Osteocyte (in vitro differentiated cells): ENCODE results near the gene PXK. TPM values are rescaled to one million over a fixed set of nuclear protein-coding genes. Genes with fewer than 3 reads are reported as not detected.
"Not testable (repeated sequence)": the region's sequence is repeated elsewhere in the genome, so short reads cannot be mapped to it uniquely, and the experiment has no call there.

Experiments used
- DNase-seq: peaks from one replicate; pipeline ENCODE4 v3.0.0; 2021; ENCODE audit warnings: mixed read lengths; ENCODE audit not compliant: unreplicated experiment; ENCODE audit errors: extremely low spot score
- H3K27ac Mint-ChIP-seq: one replicate; pipeline ENCODE4 v1.8.0; 2021; ENCODE audit warnings: mild to moderate bottlenecking, mixed read lengths; ENCODE audit not compliant: unreplicated experiment
- H3K27me3 Mint-ChIP-seq: one replicate; pipeline ENCODE4 v1.8.0; 2021; ENCODE audit warnings: mixed read lengths; ENCODE audit not compliant: unreplicated experiment
- H3K36me3 Mint-ChIP-seq: one replicate; pipeline ENCODE4 v1.8.0; 2021; ENCODE audit warnings: mixed read lengths; ENCODE audit not compliant: unreplicated experiment
- H3K4me1 Mint-ChIP-seq: one replicate; pipeline ENCODE4 v1.8.0; 2021; ENCODE audit warnings: mixed read lengths; ENCODE audit not compliant: unreplicated experiment
- H3K4me3 Mint-ChIP-seq: one replicate; pipeline ENCODE4 v1.8.0; 2021; ENCODE audit warnings: mild to moderate bottlenecking, moderate library complexity, mixed read lengths; ENCODE audit not compliant: unreplicated experiment
- H3K9me3 Mint-ChIP-seq: one replicate; pipeline ENCODE4 v1.8.0; 2021; ENCODE audit warnings: mixed read lengths; ENCODE audit not compliant: unreplicated experiment
- CTCF ChIP-seq: fragments of 200-600 bp; sonication (generic); IDR thresholded peaks from 2 replicates; pipeline ENCODE4 v1.5.0; 2021; ENCODE audit warnings: antibody characterized with exemption, mild to moderate bottlenecking, moderate library complexity
- total RNA-seq: library from RNA; stranded (reverse); gene quantifications from 2 replicates; pipeline ENCODE4 v1.2.1, GENCODE V29; 2021

Gene PXK
- total RNA-seq, 1 donor from 2014 or later, result 39.1 TPM

- no peaks in the 10 kb centered on the region for H3K9me3 Mint-ChIP-seq
- H3K27ac Mint-ChIP-seq, result peak overlapping the region; percentile 98
- H3K4me1 Mint-ChIP-seq, result peaks cover 48% of the 10 kb centered on the region
- H3K4me3 Mint-ChIP-seq, result peak overlapping the region; percentile 99
- no peaks in the 10 kb centered on the region for H3K27me3 Mint-ChIP-seq
- H3K36me3 Mint-ChIP-seq, result peaks cover 10% of the 10 kb centered on the region
- no peak for DNase-seq
- TF ChIP-seq CTCF, result no peak
These were observed 2.9 kb downstream of the PXK start for GRCh38 chr3:58335652-58335947.

GRCh38 chr3:58336135-58336882, 3.6 kb downstream of the PXK start:
- H3K9me3 Mint-ChIP-seq, result no peaks in the 10 kb centered on the region
- peaks cover 13% of the 10 kb centered on the region for H3K36me3 Mint-ChIP-seq
- H3K27ac Mint-ChIP-seq, result peak overlapping the region; percentile 98
- H3K27me3 Mint-ChIP-seq, result no peaks in the 10 kb centered on the region
- no peak for DNase-seq
- H3K4me1 Mint-ChIP-seq, result peaks cover 50% of the 10 kb centered on the region
- H3K4me3 Mint-ChIP-seq, result peak overlapping the region; percentile 16
- no peak for TF ChIP-seq CTCF

- Mint-ChIP-seq H3K4me1 (peaks cover 44% of the 10 kb centered on the region), H3K9me3 (no peaks in the 10 kb centered on the region), H3K36me3 (peaks cover 13% of the 10 kb centered on the region), H3K27me3 (no peaks in the 10 kb centered on the region), H3K4me3 (no peak overlapping the region), H3K27ac (peak overlapping the region; percentile 31)
- no peak for TF ChIP-seq CTCF
- DNase-seq, result no peak
These were observed 4.5 kb downstream of the PXK start for GRCh38 chr3:58337190-58337589.

GRCh38 chr3:58339146-58339545, 6.5 kb downstream of the PXK start:
- peaks cover 17% of the 10 kb centered on the region for H3K36me3 Mint-ChIP-seq
- H3K9me3 Mint-ChIP-seq, H3K27me3 Mint-ChIP-seq, DNase-seq, H3K27ac Mint-ChIP-seq, H3K4me3 Mint-ChIP-seq: not testable (repeated sequence)
- H3K4me1 Mint-ChIP-seq, result peaks cover 35% of the 10 kb centered on the region

DNA sequence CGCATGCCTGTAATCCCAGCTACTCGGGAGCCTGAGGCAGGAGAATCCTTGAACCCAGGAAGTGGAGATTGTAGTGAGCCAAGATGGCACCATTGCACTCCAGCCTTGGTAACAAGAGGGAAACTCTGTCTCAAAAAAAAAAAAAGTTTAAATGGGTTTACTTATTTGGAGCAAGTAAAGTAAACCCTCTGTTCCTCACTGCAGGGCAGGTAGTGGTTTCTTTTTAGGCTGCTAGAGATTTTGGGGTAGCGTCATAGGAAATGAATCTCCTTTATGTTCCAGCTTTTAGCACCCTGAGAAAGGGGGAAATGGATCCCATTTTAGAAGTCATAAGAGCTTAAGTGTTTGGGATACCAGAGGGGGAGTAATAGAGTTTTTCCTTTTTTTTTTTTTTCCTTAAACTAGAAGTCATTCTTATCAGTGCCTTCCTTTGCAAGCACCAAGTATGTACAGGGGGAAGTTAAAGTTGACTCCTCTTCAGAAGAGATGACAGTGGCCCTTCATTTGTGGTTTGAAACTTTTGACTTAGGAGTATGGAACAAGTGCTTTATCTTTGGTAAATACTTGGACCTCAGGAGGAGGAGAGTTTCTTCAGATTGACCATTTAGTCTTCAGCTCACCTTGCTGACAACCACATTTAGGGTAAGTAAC, 8.0 kb downstream of the PXK start:
- no peak for TF ChIP-seq CTCF
- Mint-ChIP-seq H3K27ac (no peak overlapping the region), H3K9me3 (no peaks in the 10 kb centered on the region), H3K4me3 (no peak overlapping the region), H3K4me1 (peaks cover 22% of the 10 kb centered on the region), H3K27me3 (no peaks in the 10 kb centered on the region), H3K36me3 (peaks cover 17% of the 10 kb centered on the region)
- no peak for DNase-seq
